GM12878 (cell line): ENCODE data around the gene CERKL. TPM values are rescaled to one million over a fixed set of nuclear protein-coding genes. Genes with fewer than 3 reads are reported as not detected.

ENCODE experiments used
- ATAC-seq: fragments of 200-7000 bp; cut with Tn5 transposase; 3 replicates; pipeline ENCODE4 v1.9.1; 2020; ENCODE audit warnings: mild to moderate bottlenecking, moderate library complexity
- BruUV-seq: library from RNA; stranded (reverse); fragments of 400-500 nt; replicated peaks from 2 replicates; lab custom pipeline; 2021; lab: Mats Ljungman, UMichigan
- CTCF ChIA-PET: fragments of 300-600 bp; sonication (Branson Sonifier 250); formaldehyde crosslinking; extraction: SDS; loops from one replicate; lab custom pipeline; 2021; ENCODE audit warnings: inconsistent platforms; lab: Yijun Ruan, JAX
- POLR2A ChIA-PET: fragments of 350-600 bp; formaldehyde crosslinking; extraction: SDS; loops from one replicate; lab custom pipeline; 2021; ENCODE audit warnings: inconsistent platforms; lab: Charles Lee
- RAD21 ChIA-PET: fragments of 300-600 bp; sonication (Branson Sonifier 250); formaldehyde crosslinking; loops from one replicate; lab custom pipeline; 2023; ENCODE audit warnings: antibody characterized with exemption; ENCODE audit not compliant: unreplicated experiment; lab: Charles Lee
- SMC1A ChIA-PET: fragments of 300-600 bp; sonication (Branson Sonifier 250); formaldehyde crosslinking; loops from one replicate; lab custom pipeline; 2023; ENCODE audit not compliant: unreplicated experiment, uncharacterized antibody; lab: Charles Lee
- DNase-seq: peaks from one replicate; pipeline ENCODE4 v3.0.0-alpha.2; 2011; ENCODE audit warnings: low read depth, low spot score
- FAIRE-seq: peaks from 3 replicates; lab custom pipeline; 2011; peaks lifted over from hg19 to GRCh38; lab: Jason Lieb, UNC
- H2AFZ ChIP-seq: 2 replicates; pipeline ENCODE4 v1.6.0; 2011; ENCODE audit warnings: low read depth, low read length, control low read depth; ENCODE audit not compliant: control insufficient read depth
- H3K27ac ChIP-seq: 2 replicates; pipeline ENCODE4 v1.5.1; 2011; ENCODE audit warnings: control low read depth; ENCODE audit not compliant: control insufficient read depth, insufficient read depth
- H3K27me3 ChIP-seq, 2 experiments: replicated peaks in 1 of 2; 2 replicates each; pipeline versions ENCODE4 v1.6.0 to v1.6.1; 2011; ENCODE audit warnings: low read length in 1 of 2; ENCODE audit not compliant: control insufficient read depth in 2 of 2, insufficient read depth in 2 of 2
- H3K36me3 ChIP-seq, 2 experiments: 2 replicates each; pipeline ENCODE4 v1.5.1; 2011; ENCODE audit warnings: low read length in 1 of 2; ENCODE audit not compliant: control insufficient read depth in 2 of 2, insufficient read depth in 2 of 2
- H3K4me1 ChIP-seq: 2 replicates; pipeline ENCODE4 v1.6.1; 2011; ENCODE audit warnings: mild to moderate bottlenecking, low read length, moderate library complexity, mixed read lengths; ENCODE audit not compliant: control insufficient read depth, insufficient read depth
- H3K4me2 ChIP-seq: 2 replicates; pipeline ENCODE4 v1.6.0; 2011; ENCODE audit warnings: control low read depth; ENCODE audit not compliant: control insufficient read depth, insufficient read depth
- H3K4me3 ChIP-seq: fragments of 200-600 bp; sonication (generic); 2 replicates; pipeline ENCODE4 v1.5.1; 2016
- H3K79me2 ChIP-seq: 2 replicates; pipeline ENCODE4 v1.6.0; 2011; ENCODE audit warnings: low read length; ENCODE audit not compliant: control insufficient read depth, insufficient read depth
- H3K9ac ChIP-seq: 2 replicates; pipeline ENCODE4 v1.8.0; 2011; ENCODE audit warnings: low read length, control low read depth, mixed read lengths; ENCODE audit not compliant: control insufficient read depth, insufficient read depth
- H3K9me3 ChIP-seq: replicated peaks from 3 replicates; pipeline ENCODE4 v1.5.1; 2011; ENCODE audit warnings: mild to moderate bottlenecking, low read length; ENCODE audit not compliant: control insufficient read depth, insufficient read depth
- H4K20me1 ChIP-seq: 2 replicates; pipeline ENCODE4 v1.6.0; 2011; ENCODE audit not compliant: control insufficient read depth, insufficient read depth
- BHLHE40 ChIP-seq, 2 experiments: fragments of 450-650 bp in 1 of 2; IDR thresholded peaks; 2 replicates each; pipeline ENCODE4 v1.6.1; 2011 to 2017; ENCODE audit warnings: low read depth in 2 of 2, borderline replicate concordance in 1 of 2, improper control_type of control experiment in 1 of 2, low read length in 1 of 2, mild to moderate bottlenecking in 1 of 2
- EZH2 ChIP-seq: IDR thresholded peaks from 2 replicates; pipeline ENCODE4 v1.6.1; 2012; ENCODE audit warnings: low read depth, mild to moderate bottlenecking, control low read depth, inconsistent platforms, low read length, borderline replicate concordance; ENCODE audit not compliant: control insufficient read depth
- SUZ12 ChIP-seq: fragments of 200-600 bp; sonication (generic); IDR thresholded peaks from one replicate; pipeline ENCODE4 v1.6.1; 2018; ENCODE audit warnings: antibody characterized with exemption, mild to moderate bottlenecking; ENCODE audit not compliant: unreplicated experiment
- TCF7 ChIP-seq: IDR thresholded peaks from 2 replicates; pipeline ENCODE4 v1.6.1; 2014; ENCODE audit warnings: antibody characterized with exemption, borderline replicate concordance
- WGBS: methylation state at CpG from one replicate; pipeline ENCODE4 v1.1.6; 2016; ENCODE audit warnings: low lambda C conversion rate; ENCODE audit not compliant: insufficient replicate concordance, insufficient coverage; ENCODE audit errors: missing lambda C conversion rate; 5-methylcytosine and 5-hydroxymethylcytosine counted together
- in situ Hi-C: fragments of 300-500 bp; cut with MboI; formaldehyde crosslinking; loops from 9 replicates; pipeline ENCODE4 v1.14.3; 2018; ENCODE audit warnings: mixed read lengths
- intact Hi-C: fragments of 100-400 bp; cut with micrococcal nuclease; formaldehyde crosslinking; loops from one replicate; pipeline ENCODE4 v1.14.2; 2022; ENCODE audit not compliant: unreplicated experiment
- polyA plus RNA-seq, 11 experiments: library from polyadenylated mRNA; depleted of rRNA in 4 of 11; unstranded in 6 of 11; stranded (reverse) in 5 of 11; fragments of >200 nt; fragmentation: Nextera tagmentation in 4 of 11; fragmentation: Illumina TruSeq in 1 of 11; extraction: Ambion mirVana in 4 of 11; extraction: Trizol in 1 of 11; gene quantifications; 1 replicate in 1 of 11; 2 replicates in 10 of 11; pipeline versions ENCODE4 v1.2.1 to v1.2.3, GENCODE V29; 2011 to 2016; ENCODE audit warnings: inconsistent platforms in 2 of 11, missing spikeins in 2 of 11, low read depth in 1 of 11
- total RNA-seq, 4 experiments: library from RNA; depleted of rRNA in 3 of 4; stranded (reverse); fragments of >200 nt in 3 of 4; fragmentation: Illumina TruSeq in 1 of 4; extraction: Trizol in 1 of 4; gene quantifications; 2 replicates each; pipeline versions ENCODE4 v1.2.1 to v1.2.3, GENCODE V29; 2013 to 2021
- TF ChIP-seq, protein P1 (sequence below): fragments of 450-650 bp; IDR thresholded peaks from 2 replicates; pipeline ENCODE4 v1.6.1; 2017; ENCODE audit warnings: antibody characterized with exemption, mild to moderate bottlenecking, moderate library complexity

CERKL gene
- total and polyA plus RNA-seq, 10 of the 15 experiments (the other 5 are each of a cell fraction or from before 2014, with no cell fraction given): 0.05 to 23.0 (median 6.0) TPM; not detected in 2

DNA sequence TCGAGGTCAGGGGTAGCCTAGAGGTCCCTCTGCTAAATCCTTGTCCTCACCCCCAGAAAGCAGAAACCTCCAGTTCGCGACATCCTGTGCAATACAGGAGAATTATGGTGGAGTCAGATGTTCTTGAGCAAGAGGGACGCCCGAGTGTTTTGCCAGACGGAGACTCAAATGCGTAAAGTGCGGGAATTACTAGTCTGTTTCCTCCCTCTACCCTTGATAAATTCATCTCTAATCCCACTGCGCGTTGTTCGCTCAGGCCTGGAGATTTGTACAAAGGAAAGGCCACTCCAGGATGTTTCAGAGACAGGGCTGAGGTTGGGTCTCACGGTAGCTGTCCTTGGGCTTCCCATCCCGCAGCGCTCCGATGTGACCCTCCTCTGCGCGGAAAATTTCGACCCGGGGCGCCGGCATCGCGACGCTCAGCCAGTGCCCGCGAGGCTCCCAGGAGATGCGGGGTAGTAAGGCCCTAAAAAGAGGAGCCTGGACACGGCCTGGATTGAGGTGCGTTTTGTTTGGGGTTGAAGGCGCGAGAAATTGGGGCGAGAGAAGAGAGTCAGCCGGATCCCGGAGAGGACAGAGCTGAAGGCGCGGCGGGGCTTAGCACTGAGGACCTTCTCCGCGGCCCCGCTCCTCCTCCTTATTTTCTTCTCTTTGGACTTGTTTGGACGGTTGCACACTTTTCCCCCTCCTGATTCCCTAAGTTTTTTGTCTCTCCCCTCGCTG is 26.1 kb upstream of the CERKL start:
- no peak overlapping the region for H3K4me3 ChIP-seq
- no peak overlapping the region for H3K9ac ChIP-seq
- DNase-seq (no peak), ATAC-seq (no peak), FAIRE-seq (no peak)
- no peak overlapping the region for H2AFZ ChIP-seq
- H3K4me2 ChIP-seq: no peak overlapping the region
- ChIA-PET RAD21 (no interaction called here), POLR2A (no interaction called here), SMC1A (no interaction called here), CTCF (no interaction called here)
- H3K4me1 ChIP-seq: no peaks in the 10 kb centered on the region
- H4K20me1 ChIP-seq: no peaks in the 10 kb centered on the region
- peaks cover 18 to 49% of the 10 kb centered on the region in 2 experiments for H3K27me3 ChIP-seq
- H3K9me3 ChIP-seq: peaks cover 2% of the 10 kb centered on the region; the same call in 2 of the 3 replicates
- H3K79me2 ChIP-seq: no peaks in the 10 kb centered on the region
- intact Hi-C loops: no loop called here
- BruUV-seq: no TSS peak
- H3K27ac ChIP-seq: no peak overlapping the region
- whole genome bisulfite sequencing: 37% methylated on average over 42 of the region's 42 CpGs
- no peaks in the 10 kb centered on the region for H3K36me3 ChIP-seq
- TF ChIP-seq SUZ12: peak; percentile 29
- no peak for TF ChIP-seq TCF7
- in situ Hi-C loops: no loop called here

DNA sequence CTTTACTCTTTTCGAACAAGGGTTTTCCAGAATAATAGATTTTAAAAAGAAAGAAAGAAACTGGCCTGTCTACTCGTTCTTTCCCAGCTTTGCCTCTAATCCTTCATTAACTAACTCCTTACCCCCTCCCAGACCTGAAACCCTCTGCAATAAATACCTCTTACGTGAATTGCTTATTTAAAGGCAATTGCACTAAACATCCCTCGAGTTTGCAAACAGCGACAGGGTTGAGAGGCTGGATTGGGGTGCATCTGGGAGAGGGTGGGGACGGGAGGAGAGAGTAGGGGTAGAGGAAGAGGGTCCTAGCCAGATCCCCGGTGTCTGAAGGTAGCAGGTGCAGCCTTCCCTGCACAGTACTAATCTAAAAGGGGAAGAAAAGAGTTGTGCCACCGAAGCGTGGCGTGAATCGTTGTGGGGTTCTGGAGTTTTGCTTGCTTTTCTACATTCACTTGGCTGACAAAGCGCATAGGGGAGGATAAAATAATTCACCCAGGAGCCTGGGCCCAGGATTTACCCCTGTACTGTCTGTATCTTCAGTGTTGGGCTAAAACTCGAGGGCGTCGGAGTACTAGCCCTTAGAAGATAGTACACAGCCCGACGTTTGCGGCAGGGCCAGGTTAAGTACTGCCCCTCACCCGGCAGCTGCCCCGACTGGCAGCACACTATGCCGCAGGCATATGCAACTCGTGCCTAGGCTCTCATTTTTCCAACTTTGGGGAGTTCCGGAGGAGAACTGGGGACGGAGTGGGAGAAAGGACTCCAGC is 25.3 kb upstream of the CERKL start:
- H3K36me3 ChIP-seq: no peaks in the 10 kb centered on the region
- intact Hi-C loops (no loop called here), in situ Hi-C loops (no loop called here)
- DNase-seq: no peak
- ChIA-PET SMC1A (no interaction called here), RAD21 (no interaction called here), POLR2A (no interaction called here), CTCF (no interaction called here)
- H3K27ac ChIP-seq: no peak overlapping the region
- no peak for ATAC-seq
- no peak overlapping the region for H3K9ac ChIP-seq
- peaks cover 2% of the 10 kb centered on the region; the same call in 2 of the 3 replicates for H3K9me3 ChIP-seq
- no peak overlapping the region for H3K4me3 ChIP-seq
- no peak overlapping the region for H2AFZ ChIP-seq
- H4K20me1 ChIP-seq: no peaks in the 10 kb centered on the region
- no peak overlapping the region for H3K4me2 ChIP-seq
- TF ChIP-seq BHLHE40 (IDR thresholded peaks at IDR 0.05; ENCODE audit: borderline replicate concordance in 1 of 2, low read depth in 2 of 2, low read length in 1 of 2) (no peak), EZH2 (peak; percentile 63; the same call in 1 of the 2 replicates)
- TF ChIP-seq, protein P1, sequence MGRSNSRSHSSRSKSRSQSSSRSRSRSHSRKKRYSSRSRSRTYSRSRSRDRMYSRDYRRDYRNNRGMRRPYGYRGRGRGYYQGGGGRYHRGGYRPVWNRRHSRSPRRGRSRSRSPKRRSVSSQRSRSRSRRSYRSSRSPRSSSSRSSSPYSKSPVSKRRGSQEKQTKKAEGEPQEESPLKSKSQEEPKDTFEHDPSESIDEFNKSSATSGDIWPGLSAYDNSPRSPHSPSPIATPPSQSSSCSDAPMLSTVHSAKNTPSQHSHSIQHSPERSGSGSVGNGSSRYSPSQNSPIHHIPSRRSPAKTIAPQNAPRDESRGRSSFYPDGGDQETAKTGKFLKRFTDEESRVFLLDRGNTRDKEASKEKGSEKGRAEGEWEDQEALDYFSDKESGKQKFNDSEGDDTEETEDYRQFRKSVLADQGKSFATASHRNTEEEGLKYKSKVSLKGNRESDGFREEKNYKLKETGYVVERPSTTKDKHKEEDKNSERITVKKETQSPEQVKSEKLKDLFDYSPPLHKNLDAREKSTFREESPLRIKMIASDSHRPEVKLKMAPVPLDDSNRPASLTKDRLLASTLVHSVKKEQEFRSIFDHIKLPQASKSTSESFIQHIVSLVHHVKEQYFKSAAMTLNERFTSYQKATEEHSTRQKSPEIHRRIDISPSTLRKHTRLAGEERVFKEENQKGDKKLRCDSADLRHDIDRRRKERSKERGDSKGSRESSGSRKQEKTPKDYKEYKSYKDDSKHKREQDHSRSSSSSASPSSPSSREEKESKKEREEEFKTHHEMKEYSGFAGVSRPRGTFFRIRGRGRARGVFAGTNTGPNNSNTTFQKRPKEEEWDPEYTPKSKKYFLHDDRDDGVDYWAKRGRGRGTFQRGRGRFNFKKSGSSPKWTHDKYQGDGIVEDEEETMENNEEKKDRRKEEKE: no peak
- no TSS peak for BruUV-seq
- 19% methylated on average over 24 of the region's 24 CpGs for WGBS
- peaks cover 18 to 49% of the 10 kb centered on the region in 2 experiments for H3K27me3 ChIP-seq
- no peak for FAIRE-seq
- no peaks in the 10 kb centered on the region for H3K4me1 ChIP-seq
- H3K79me2 ChIP-seq: no peaks in the 10 kb centered on the region
